ENCODE data around the gene YES1. TPM values are rescaled to one million over a fixed set of nuclear protein-coding genes. Genes with fewer than 3 reads are reported as not detected.
A peak's percentile ranks its signal among the peaks of the same experiment; 100 is the strongest.

YES1 gene
- 148 and 171 TPM in 2 replicates for total RNA-seq (2014; rRNA removed; shearing (Covaris generic))

- DNase-seq (ENCODE audit: low spot score), result peak; percentile 71
These were observed at the start of gene YES1 for GRCh38 chr18:811892-812375. TSS of gene YES1 (minus strand) at chr18:812242. CDS start at chr18:756827, 55,415 bp downstream.

GRCh38 chr18:857986-858385 lies 45.9 kb upstream of the YES1 start:
- no peak for DNase-seq (ENCODE audit: low spot score)

- no peak for DNase-seq (ENCODE audit: low spot score)
These were observed 41.4 kb upstream of the YES1 start for GRCh38 chr18:853471-853870.

- no peak for DNase-seq (ENCODE audit: low spot score)
These were observed 38.9 kb upstream of the YES1 start for GRCh38 chr18:850960-851359.

- DNase-seq (ENCODE audit: low spot score), result no peak
These were observed 37.0 kb upstream of the YES1 start for GRCh38 chr18:849021-849420.

GRCh38 chr18:848062-848861 lies 36.2 kb upstream of the YES1 start:
- no peak for DNase-seq (ENCODE audit: low spot score)

GRCh38 chr18:845152-845819 lies 33.2 kb upstream of the YES1 start:
- peak; percentile 91 for DNase-seq (ENCODE audit: low spot score)

- DNase-seq (ENCODE audit: low spot score), result no peak
These were observed 29.8 kb upstream of the YES1 start for GRCh38 chr18:841647-842370.

GRCh38 chr18:840516-840915 lies 28.5 kb upstream of the YES1 start:
- DNase-seq (ENCODE audit: low spot score), result no peak

- no peak for DNase-seq (ENCODE audit: low spot score)
These were observed 28.0 kb upstream of the YES1 start for GRCh38 chr18:840023-840408.

GRCh38 chr18:839224-840022 lies 27.4 kb upstream of the YES1 start:
- peak; percentile 58 for DNase-seq (ENCODE audit: low spot score)

- DNase-seq (ENCODE audit: low spot score), result no peak
These were observed 25.9 kb upstream of the YES1 start for GRCh38 chr18:837922-838321.

- no peak for DNase-seq (ENCODE audit: low spot score)
These were observed 22.2 kb upstream of the YES1 start for GRCh38 chr18:834082-834720.

- no peak for DNase-seq (ENCODE audit: low spot score)
These were observed 21.2 kb upstream of the YES1 start for GRCh38 chr18:833197-833596.

GRCh38 chr18:832085-832681 lies 20.1 kb upstream of the YES1 start:
- no peak for DNase-seq (ENCODE audit: low spot score)

GRCh38 chr18:830315-830901 lies 18.4 kb upstream of the YES1 start:
- peak; percentile 62 for DNase-seq (ENCODE audit: low spot score)

- no peak for DNase-seq (ENCODE audit: low spot score)
These were observed 17.4 kb upstream of the YES1 start for GRCh38 chr18:829432-829831.

GRCh38 chr18:827093-827677 lies 15.1 kb upstream of the YES1 start:
- no peak for DNase-seq (ENCODE audit: low spot score)

- DNase-seq (ENCODE audit: low spot score), result no peak
These were observed 14.0 kb upstream of the YES1 start for GRCh38 chr18:825891-826585.
